ENCODE measurements around the gene PDCD11. TPM values are rescaled to one million over a fixed set of nuclear protein-coding genes. Genes with fewer than 3 reads are reported as not detected.
A peak's percentile ranks its signal among the peaks of the same experiment; 100 is the strongest.

Gene PDCD11
- total RNA-seq, 1 experiment from 2014 or later, result 80.0 TPM

- no peak overlapping the region for H3K27ac ChIP-seq
- no peak overlapping the region for H3K4me3 ChIP-seq
- H3K36me3 ChIP-seq, result no peaks in the 10 kb centered on the region
- DNase-seq, result no peak
- peaks cover 23% of the 10 kb centered on the region for H3K4me1 ChIP-seq
- H3K9me3 ChIP-seq (replicated peaks), result no peaks in the 10 kb centered on the region
- no peaks in the 10 kb centered on the region for H3K27me3 ChIP-seq
Measured at GRCh38 chr10:103490986-103491314, 94.5 kb downstream of the PDCD11 start.

GRCh38 chr10:103491729-103492364, 95.4 kb downstream of the PDCD11 start:
- H3K27me3 ChIP-seq, result no peaks in the 10 kb centered on the region
- H3K4me3 ChIP-seq, result no peak overlapping the region
- DNase-seq, result peak; percentile 90
- no peaks in the 10 kb centered on the region for H3K36me3 ChIP-seq
- no peaks in the 10 kb centered on the region for H3K9me3 ChIP-seq (replicated peaks)
- peak overlapping the region; percentile 20 for H3K27ac ChIP-seq
- H3K4me1 ChIP-seq, result peaks cover 23% of the 10 kb centered on the region

GRCh38 chr10:103492655-103493261, 96.3 kb downstream of the PDCD11 start:
- Histone ChIP-seq H3K27ac (peak overlapping the region; percentile 20; the same call in 1 of the 2 replicates), H3K9me3 (replicated peaks) (no peaks in the 10 kb centered on the region), H3K27me3 (no peaks in the 10 kb centered on the region), H3K4me1 (peaks cover 23% of the 10 kb centered on the region), H3K4me3 (no peak overlapping the region; the same call in 1 of the 2 replicates), H3K36me3 (no peaks in the 10 kb centered on the region)
- no peak for DNase-seq

GRCh38 chr10:103493362-103493915, 97.0 kb downstream of the PDCD11 start, which contains the start of gene NEURL1:
TSS of gene NEURL1 (plus strand) at chr10:103493705. CDS start at chr10:103494388, 683 bp downstream.
- Histone ChIP-seq H3K4me3 (peak within 1 kb of the TSS; percentile 64), H3K27ac (peak within 1 kb of the TSS; percentile 20; the same call in 1 of the 2 replicates), H3K27me3 (no peaks in the 10 kb centered on the region), H3K9me3 (replicated peaks) (no peaks in the 10 kb centered on the region), H3K4me1 (peaks cover 23% of the 10 kb centered on the region), H3K36me3 (no peaks in the 10 kb centered on the region)
- DNase-seq, result peak; percentile 55 to 70

GRCh38 chr10:103493916-103494877, 97.8 kb downstream of the PDCD11 start:
- H3K4me1 ChIP-seq, result peaks cover 30% of the 10 kb centered on the region
- H3K27ac ChIP-seq, result no peak overlapping the region
- peak overlapping the region; percentile 64 for H3K4me3 ChIP-seq
- DNase-seq, result peak in 1 of 2 experiments; percentile 25
- no peaks in the 10 kb centered on the region for H3K36me3 ChIP-seq
- H3K9me3 ChIP-seq (replicated peaks), result no peaks in the 10 kb centered on the region
- H3K27me3 ChIP-seq, result no peaks in the 10 kb centered on the region

- no peaks in the 10 kb centered on the region for H3K27me3 ChIP-seq
- no peaks in the 10 kb centered on the region for H3K9me3 ChIP-seq (replicated peaks)
- no peaks in the 10 kb centered on the region for H3K36me3 ChIP-seq
- no peak for DNase-seq
- H3K27ac ChIP-seq, result no peak overlapping the region
- peaks cover 36% of the 10 kb centered on the region for H3K4me1 ChIP-seq
- H3K4me3 ChIP-seq, result no peak overlapping the region
Measured at GRCh38 chr10:103495321-103495720, 98.9 kb downstream of the PDCD11 start.

Other genes with a start within 250 kb of the PDCD11 start
- gene NT5C2, start 203.4 kb upstream of the PDCD11 start, total RNA-seq (2014; rRNA removed; shearing (Covaris generic)), result 77.0 and 78.4 TPM in 2 replicates
- not detected in 2 replicates for gene RPEL1, start 150.7 kb upstream of the PDCD11 start, total RNA-seq (2014; rRNA removed; shearing (Covaris generic))
- gene INA, start 119.5 kb upstream of the PDCD11 start, total RNA-seq (2014; rRNA removed; shearing (Covaris generic)), result not detected in 2 replicates
- 25.0 and 28.9 TPM in 2 replicates for gene PCGF6, start 45.5 kb upstream of the PDCD11 start, total RNA-seq (2014; rRNA removed; shearing (Covaris generic))
- 20.7 and 23.2 TPM in 2 replicates for gene TAF5, start 28.6 kb upstream of the PDCD11 start, total RNA-seq (2014; rRNA removed; shearing (Covaris generic))
- gene ATP5MK, start 151 bp upstream of the PDCD11 start, total RNA-seq (2014; rRNA removed; shearing (Covaris generic)), result 307 and 321 TPM in 2 replicates
- 34.8 and 35.0 TPM in 2 replicates for gene CALHM2, start 55.7 kb downstream of the PDCD11 start, total RNA-seq (2014; rRNA removed; shearing (Covaris generic))
- gene CALHM1, start 62.3 kb downstream of the PDCD11 start, total RNA-seq (2014; rRNA removed; shearing (Covaris generic)), result 0.02 and 0.13 TPM in 2 replicates
- gene CALHM3, start 82.6 kb downstream of the PDCD11 start, total RNA-seq (2014; rRNA removed; shearing (Covaris generic)), result not detected in 2 replicates
- gene NEURL1, start 97.1 kb downstream of the PDCD11 start, total RNA-seq (2014; rRNA removed; shearing (Covaris generic)), result 2.6 and 4.1 TPM in 2 replicates

All from SJCRH30 (cell line).